Activated CD8-positive, alpha-beta T cell treated with anti-CD3 and anti-CD28 coated beads for 36 hours (primary cell): ENCODE results near the gene TULP1. TPM values are rescaled to one million over a fixed set of nuclear protein-coding genes. Genes with fewer than 3 reads are reported as not detected.

Experiments
- ATAC-seq: fragments of 200-7000 bp; cut with Tn5 transposase; one replicate; pipeline ENCODE4 v1.10.0; 2021; ENCODE audit warnings: mild to moderate bottlenecking, moderate library complexity
- CTCF ChIA-PET: fragments of 350-600 bp; sonication (Branson Sonifier 250); formaldehyde crosslinking; loops from one replicate; lab custom pipeline; 2021; ENCODE audit warnings: antibody characterized with exemption; lab: Charles Lee
- POLR2A ChIA-PET: fragments of 350-600 bp; sonication (Branson Sonifier 250); formaldehyde crosslinking; loops from one replicate; lab custom pipeline; 2021; ENCODE audit warnings: antibody characterized with exemption; lab: Charles Lee
- DNase-seq: peaks from one replicate; pipeline ENCODE4 v3.0.0-alpha.2; 2020
- H3K27ac Mint-ChIP-seq: one replicate; pipeline ENCODE4 v1.8.0; 2021; ENCODE audit warnings: mild to moderate bottlenecking, mixed read lengths
- H3K27me3 Mint-ChIP-seq: one replicate; pipeline ENCODE4 v1.8.0; 2021; ENCODE audit warnings: mixed read lengths
- H3K36me3 Mint-ChIP-seq: one replicate; pipeline ENCODE4 v1.8.0; 2021; ENCODE audit warnings: low read depth, mixed read lengths
- H3K4me1 Mint-ChIP-seq: one replicate; pipeline ENCODE4 v1.8.0; 2021; ENCODE audit warnings: low read depth, mixed read lengths
- H3K4me3 Mint-ChIP-seq: one replicate; pipeline ENCODE4 v1.8.0; 2021; ENCODE audit warnings: mild to moderate bottlenecking, moderate library complexity, mixed read lengths
- H3K9me3 Mint-ChIP-seq: one replicate; pipeline ENCODE4 v1.8.0; 2021; ENCODE audit warnings: mixed read lengths
- CTCF ChIP-seq: fragments of 200-600 bp; IDR thresholded peaks from one replicate; pipeline ENCODE4 v1.8.0; 2022; ENCODE audit warnings: antibody characterized with exemption, mild to moderate bottlenecking
- intact Hi-C: fragments of 100-400 bp; cut with micrococcal nuclease; formaldehyde crosslinking; loops from one replicate; pipeline ENCODE4 v1.10.0; 2022
- total RNA-seq, 2 experiments: library from RNA; stranded (reverse); gene quantifications; one replicate each; pipeline ENCODE4 v1.2.3, GENCODE V29; 2021

TULP1 gene
- total RNA-seq, 2 experiments from 2014 or later: not detected

- Mint-ChIP-seq H3K4me3 (no peak overlapping the region), H3K27me3 (no peaks in the 10 kb centered on the region), H3K36me3 (no peaks in the 10 kb centered on the region), H3K4me1 (peaks cover 17% of the 10 kb centered on the region), H3K27ac (no peak overlapping the region), H3K9me3 (no peaks in the 10 kb centered on the region)
- DNase-seq (no peak), ATAC-seq (no peak)
- TF ChIP-seq CTCF: no peak
- intact Hi-C loops: no loop called here
- POLR2A ChIA-PET: interaction anchor here (1.3 to 24.5 kb wide), 3 partner anchors 9 to 1066 kb away, joined by 3 to 327 read pairs (median 4); partner anchors contain the start of gene RPL10A
- CTCF ChIA-PET: interaction anchor here (0.9 kb wide), 1 partner anchor 32 kb away, joined by 3 read pairs; no protein-coding TSS in a partner anchor
Measured at GRCh38 chr6:35490821-35491557, 21.7 kb downstream of the TULP1 start.

GRCh38 chr6:35489995-35490791, 22.5 kb downstream of the TULP1 start:
- TF ChIP-seq CTCF: no peak
- H3K9me3 Mint-ChIP-seq: no peaks in the 10 kb centered on the region
- H3K4me1 Mint-ChIP-seq: peaks cover 17% of the 10 kb centered on the region
- no peak for DNase-seq
- POLR2A ChIA-PET: interaction anchor here (1.5 to 24.5 kb wide), 2 partner anchors 19 to 1066 kb away, joined by 4 to 327 read pairs; partner anchors contain the start of gene RPL10A
- H3K27ac Mint-ChIP-seq: no peak overlapping the region
- intact Hi-C loops: no loop called here
- H3K27me3 Mint-ChIP-seq: no peaks in the 10 kb centered on the region
- ATAC-seq: no peak
- no peaks in the 10 kb centered on the region for H3K36me3 Mint-ChIP-seq
- no peak overlapping the region for H3K4me3 Mint-ChIP-seq
- CTCF ChIA-PET: no interaction called here

- no peak overlapping the region for H3K4me3 Mint-ChIP-seq
- no peak for ATAC-seq
- CTCF ChIA-PET: interaction anchor here (1.3 kb wide), 1 partner anchor 8 kb away, joined by 3 read pairs; the partner anchor contains the start of gene TEAD3
- no peak for DNase-seq
- H3K27ac Mint-ChIP-seq: no peak overlapping the region
- H3K36me3 Mint-ChIP-seq: no peaks in the 10 kb centered on the region
- H3K9me3 Mint-ChIP-seq: no peaks in the 10 kb centered on the region
- no peak for TF ChIP-seq CTCF
- POLR2A ChIA-PET: interaction anchor here (24.5 kb wide), 1 partner anchor 17 kb away, joined by 327 read pairs; the partner anchor contains the start of gene RPL10A
- intact Hi-C loops: no loop called here
- H3K4me1 Mint-ChIP-seq: peaks cover 16% of the 10 kb centered on the region
- no peaks in the 10 kb centered on the region for H3K27me3 Mint-ChIP-seq
Measured at GRCh38 chr6:35489066-35489465, 23.6 kb downstream of the TULP1 start.

- CTCF ChIA-PET: interaction anchor here (1.3 kb wide), 1 partner anchor 9 kb away, joined by 3 read pairs; the partner anchor contains the start of gene TEAD3
- H3K27me3 Mint-ChIP-seq: no peaks in the 10 kb centered on the region
- H3K27ac Mint-ChIP-seq: no peak overlapping the region
- no peaks in the 10 kb centered on the region for H3K36me3 Mint-ChIP-seq
- POLR2A ChIA-PET: interaction anchor here (24.5 kb wide), 1 partner anchor 17 kb away, joined by 327 read pairs; the partner anchor contains the start of gene RPL10A
- ATAC-seq: no peak
- TF ChIP-seq CTCF: no peak
- H3K9me3 Mint-ChIP-seq: no peaks in the 10 kb centered on the region
- no peak overlapping the region for H3K4me3 Mint-ChIP-seq
- peaks cover 12% of the 10 kb centered on the region for H3K4me1 Mint-ChIP-seq
- DNase-seq: no peak
- intact Hi-C loops: no loop called here
Measured at GRCh38 chr6:35488517-35488862, 24.2 kb downstream of the TULP1 start.
